Mesendoderm (in vitro differentiated cells): ENCODE measurements around the gene RTP1.
A peak's percentile ranks its signal among the peaks of the same experiment; 100 is the strongest.
"Not testable (repeated sequence)": the region's sequence is repeated elsewhere in the genome, so short reads cannot be mapped to it uniquely, and the experiment has no call there.

Experiments
- DNase-seq: peaks from one replicate; pipeline ENCODE4 v3.0.0; 2013
- H2AK5ac ChIP-seq: 2 replicates; pipeline ENCODE4 v1.6.1; 2013; ENCODE audit warnings: low read length, inconsistent platforms
- H2BK120ac ChIP-seq: 2 replicates; pipeline ENCODE4 v1.6.1; 2013; ENCODE audit warnings: low read depth, mild to moderate bottlenecking, low read length, moderate library complexity, mixed read lengths
- H2BK15ac ChIP-seq: replicated peaks from 2 replicates; pipeline ENCODE4 v1.6.1; 2013; ENCODE audit warnings: low read depth, mild to moderate bottlenecking, moderate library complexity
- H2BK5ac ChIP-seq: 2 replicates; pipeline ENCODE4 v1.6.1; 2013; ENCODE audit warnings: low read length, inconsistent platforms
- H3K18ac ChIP-seq: 2 replicates; pipeline ENCODE4 v1.6.1; 2013; ENCODE audit warnings: mild to moderate bottlenecking, low read length, mixed read lengths
- H3K23ac ChIP-seq: one replicate; pipeline ENCODE4 v1.6.1; 2013; ENCODE audit warnings: low read length
- H3K27ac ChIP-seq: 2 replicates; pipeline ENCODE4 v1.5.1; 2013; ENCODE audit warnings: low read depth, mild to moderate bottlenecking, inconsistent platforms, low read length, moderate library complexity
- H3K27me3 ChIP-seq: 2 replicates; pipeline ENCODE4 v1.6.1; 2013; ENCODE audit warnings: low read length, control low read depth, mild to moderate bottlenecking, inconsistent platforms; ENCODE audit not compliant: insufficient read depth, poor library complexity
- H3K36me3 ChIP-seq: 2 replicates; pipeline ENCODE4 v1.6.1; 2013; ENCODE audit warnings: low read length, inconsistent platforms; ENCODE audit not compliant: control insufficient read depth, insufficient read depth
- H3K4ac ChIP-seq: one replicate; pipeline ENCODE4 v1.6.1; 2013; ENCODE audit warnings: low read depth, mild to moderate bottlenecking, low read length, moderate library complexity
- H3K4me1 ChIP-seq: 2 replicates; pipeline ENCODE4 v1.6.1; 2013; ENCODE audit warnings: low read depth, low read length, inconsistent platforms; ENCODE audit not compliant: control insufficient read depth
- H3K4me2 ChIP-seq: 2 replicates; pipeline ENCODE4 v1.6.1; 2013; ENCODE audit warnings: low read length
- H3K4me3 ChIP-seq: 2 replicates; pipeline ENCODE4 v1.5.1; 2013; ENCODE audit warnings: mild to moderate bottlenecking, low read length
- H3K56ac ChIP-seq: one replicate; pipeline ENCODE4 v1.6.1; 2013; ENCODE audit warnings: low read length
- H3K79me1 ChIP-seq: 2 replicates; pipeline ENCODE4 v1.6.1; 2013; ENCODE audit warnings: low read length, inconsistent platforms
- H3K79me2 ChIP-seq: 2 replicates; pipeline ENCODE4 v1.6.1; 2013; ENCODE audit warnings: mild to moderate bottlenecking, low read length; ENCODE audit not compliant: control insufficient read depth, insufficient read depth
- H3K9ac ChIP-seq: 2 replicates; pipeline ENCODE4 v1.6.1; 2013; ENCODE audit warnings: low read length, inconsistent platforms
- H4K5ac ChIP-seq: one replicate; pipeline ENCODE4 v1.6.1; 2013; ENCODE audit warnings: low read length
- H4K8ac ChIP-seq: one replicate; pipeline ENCODE4 v1.6.1; 2013; ENCODE audit warnings: low read depth, mild to moderate bottlenecking, control low read depth, low read length, moderate library complexity
- WGBS: extraction: QIAGEN DNeasy Blood & Tissue Kit; methylation state at CpG from one replicate; pipeline ENCODE4 v1.1.7; 2013; ENCODE audit warnings: low lambda C conversion rate, missing lambda C conversion rate; ENCODE audit not compliant: insufficient coverage; ENCODE audit errors: extremely low coverage; 5-methylcytosine and 5-hydroxymethylcytosine counted together

The RTP1 gene

GRCh38 chr3:187230011-187230410 lies 32.7 kb downstream of the RTP1 start:
- H2BK15ac ChIP-seq = no peak overlapping the region
- no peak for DNase-seq

GRCh38 chr3:187236962-187237361 lies 39.7 kb downstream of the RTP1 start:
- no peaks in the 10 kb centered on the region for H3K79me1 ChIP-seq
- no peak overlapping the region for H4K5ac ChIP-seq
- H3K4me3 ChIP-seq = no peak overlapping the region
- no CpG with 5 or more reads among the region's 1 CpG for WGBS
- no peak overlapping the region for H3K56ac ChIP-seq
- H3K18ac ChIP-seq = no peak overlapping the region
- H2BK5ac ChIP-seq = no peak overlapping the region
- H3K4me2 ChIP-seq = no peak overlapping the region
- H3K27ac ChIP-seq = no peak overlapping the region
- no peak overlapping the region for H2BK120ac ChIP-seq
- no peak overlapping the region for H3K4ac ChIP-seq
- H3K23ac ChIP-seq = no peak overlapping the region
- H3K9ac ChIP-seq = no peak overlapping the region
- H3K4me1 ChIP-seq = no peaks in the 10 kb centered on the region
- H3K79me2 ChIP-seq = no peaks in the 10 kb centered on the region
- no peak overlapping the region for H2BK15ac ChIP-seq
- H3K27me3 ChIP-seq = no peaks in the 10 kb centered on the region
- no peak for DNase-seq
- no peaks in the 10 kb centered on the region for H3K36me3 ChIP-seq
- no peak overlapping the region for H4K8ac ChIP-seq
- H2AK5ac ChIP-seq = no peak overlapping the region

More at GRCh38 chr3:187230011-187230410, 32.7 kb downstream of the RTP1 start:
- H3K4ac ChIP-seq = no peak overlapping the region
- no peak overlapping the region for H3K27ac ChIP-seq
- no peaks in the 10 kb centered on the region for H3K36me3 ChIP-seq
- no peaks in the 10 kb centered on the region for H3K4me1 ChIP-seq
- no peak overlapping the region for H3K18ac ChIP-seq
- H3K79me1 ChIP-seq = no peaks in the 10 kb centered on the region
- WGBS = no CpG with 5 or more reads among the region's 1 CpG
- H2BK5ac ChIP-seq = no peak overlapping the region
- no peak overlapping the region for H3K56ac ChIP-seq
- H2BK120ac ChIP-seq = no peak overlapping the region
- H3K9ac ChIP-seq = no peak overlapping the region
- no peak overlapping the region for H3K4me2 ChIP-seq
- no peak overlapping the region for H4K5ac ChIP-seq
- no peak overlapping the region for H2AK5ac ChIP-seq
- H3K27me3 ChIP-seq = no peaks in the 10 kb centered on the region
- no peak overlapping the region for H3K4me3 ChIP-seq
- no peak overlapping the region for H4K8ac ChIP-seq
- H3K79me2 ChIP-seq = no peaks in the 10 kb centered on the region
- H3K23ac ChIP-seq = no peak overlapping the region

GRCh38 chr3:187237741-187238140 lies 40.5 kb downstream of the RTP1 start:
- Histone ChIP-seq H2BK5ac (no peak overlapping the region), H3K56ac (no peak overlapping the region), H3K18ac (no peak overlapping the region), H3K79me1 (no peaks in the 10 kb centered on the region), H4K5ac (no peak overlapping the region), H3K4me2 (no peak overlapping the region), H2AK5ac (no peak overlapping the region), H3K4ac (no peak overlapping the region), H2BK15ac (no peak overlapping the region), H3K36me3 (no peaks in the 10 kb centered on the region), H3K79me2 (no peaks in the 10 kb centered on the region), H3K23ac (no peak overlapping the region), H3K27ac (no peak overlapping the region), H2BK120ac (no peak overlapping the region), H3K27me3 (no peaks in the 10 kb centered on the region), H3K4me1 (no peaks in the 10 kb centered on the region), H3K9ac (no peak overlapping the region), H3K4me3 (no peak overlapping the region), H4K8ac (no peak overlapping the region)
- DNase-seq = no peak

GRCh38 chr3:187238239-187238638 lies 41.0 kb downstream of the RTP1 start:
- no peak overlapping the region for H3K27ac ChIP-seq
- no peak overlapping the region for H3K4ac ChIP-seq
- H3K27me3 ChIP-seq = no peaks in the 10 kb centered on the region
- no peak overlapping the region for H2BK5ac ChIP-seq
- no peak overlapping the region for H3K4me3 ChIP-seq
- no peak overlapping the region for H2BK15ac ChIP-seq
- H3K4me2 ChIP-seq = no peak overlapping the region
- no peak overlapping the region for H2BK120ac ChIP-seq
- no peak for DNase-seq
- H3K36me3 ChIP-seq = no peaks in the 10 kb centered on the region
- H3K56ac ChIP-seq = no peak overlapping the region
- no peak overlapping the region for H4K8ac ChIP-seq
- no peaks in the 10 kb centered on the region for H3K79me2 ChIP-seq
- no peaks in the 10 kb centered on the region for H3K4me1 ChIP-seq
- H3K79me1 ChIP-seq = no peaks in the 10 kb centered on the region
- no CpG with 5 or more reads among the region's 1 CpG for WGBS
- H2AK5ac ChIP-seq = no peak overlapping the region
- no peak overlapping the region for H3K18ac ChIP-seq
- no peak overlapping the region for H4K5ac ChIP-seq
- H3K9ac ChIP-seq = no peak overlapping the region
- no peak overlapping the region for H3K23ac ChIP-seq

GRCh38 chr3:187238835-187239234 lies 41.5 kb downstream of the RTP1 start:
- not testable (repeated sequence) for H2BK15ac ChIP-seq, H3K4me1 ChIP-seq, H3K18ac ChIP-seq, H4K5ac ChIP-seq, H2AK5ac ChIP-seq, H3K23ac ChIP-seq, H3K36me3 ChIP-seq, H3K27me3 ChIP-seq, H3K4me3 ChIP-seq, H3K4ac ChIP-seq, H3K79me1 ChIP-seq, DNase-seq, H3K27ac ChIP-seq, H2BK120ac ChIP-seq, H4K8ac ChIP-seq, H3K4me2 ChIP-seq, H3K9ac ChIP-seq, H3K56ac ChIP-seq, H3K79me2 ChIP-seq, H2BK5ac ChIP-seq
- no CpG with 5 or more reads among the region's 4 CpGs for WGBS

- Histone ChIP-seq H2BK120ac (no peak overlapping the region), H2BK5ac (no peak overlapping the region), H3K4ac (no peak overlapping the region), H3K56ac (no peak overlapping the region), H4K8ac (no peak overlapping the region), H3K9ac (no peak overlapping the region), H3K79me1 (no peaks in the 10 kb centered on the region), H3K27ac (no peak overlapping the region), H3K4me1 (no peaks in the 10 kb centered on the region), H4K5ac (no peak overlapping the region), H3K79me2 (no peaks in the 10 kb centered on the region), H3K27me3 (no peaks in the 10 kb centered on the region), H2BK15ac (no peak overlapping the region), H3K23ac (no peak overlapping the region), H3K4me2 (no peak overlapping the region), H3K4me3 (no peak overlapping the region), H3K36me3 (no peaks in the 10 kb centered on the region), H2AK5ac (no peak overlapping the region), H3K18ac (no peak overlapping the region)
- DNase-seq = peak; percentile 14
- no CpG with 5 or more reads among the region's 5 CpGs for WGBS
These were observed 45.1 kb downstream of the RTP1 start for GRCh38 chr3:187242435-187242834.
